GM23338 (cell line): ENCODE results near the gene ADGRL1. TPM values are rescaled to one million over a fixed set of nuclear protein-coding genes. Genes with fewer than 3 reads are reported as not detected.

Source experiments
- ATAC-seq: fragments of 200-7000 bp; cut with Tn5 transposase; 3 replicates; pipeline ENCODE4 v1.9.1; 2020
- DNase-seq: peaks from one replicate; pipeline ENCODE4 v3.0.0-alpha.2; 2015; ENCODE audit warnings: low spot score
- H2AFZ ChIP-seq: fragments of 200-600 bp; sonication (generic); 2 replicates; pipeline ENCODE4 v1.8.0; 2016; ENCODE audit warnings: antibody characterized with exemption, mild to moderate bottlenecking, moderate library complexity
- H3F3A ChIP-seq: fragments of 200-600 bp; sonication (generic); replicated peaks from 2 replicates; pipeline ENCODE4 v1.8.0; 2017; ENCODE audit warnings: antibody characterized with exemption, mixed run types, low read depth
- H3K27ac ChIP-seq: fragments of 200-600 bp; sonication (generic); 2 replicates; pipeline ENCODE4 v1.6.1; 2016; ENCODE audit warnings: low read depth
- H3K27me3 ChIP-seq: fragments of 200-600 bp; sonication (generic); 2 replicates; pipeline ENCODE4 v1.8.0; 2016; ENCODE audit warnings: mild to moderate bottlenecking, mixed run types, moderate library complexity; ENCODE audit not compliant: insufficient read depth
- H3K36me3 ChIP-seq: fragments of 200-600 bp; sonication (generic); 2 replicates; pipeline ENCODE4 v1.8.0; 2016; ENCODE audit warnings: mild to moderate bottlenecking; ENCODE audit not compliant: insufficient read depth
- H3K4me1 ChIP-seq: fragments of 200-600 bp; sonication (generic); 2 replicates; pipeline ENCODE4 v1.8.0; 2016; ENCODE audit warnings: mild to moderate bottlenecking, moderate library complexity; ENCODE audit not compliant: insufficient read depth
- H3K4me2 ChIP-seq: fragments of 200-600 bp; sonication (generic); 2 replicates; pipeline ENCODE4 v1.7.1; 2017; ENCODE audit warnings: mixed run types
- H3K4me3 ChIP-seq: fragments of 200-600 bp; sonication (generic); 2 replicates; pipeline ENCODE4 v1.6.1; 2016; ENCODE audit warnings: mixed run types
- H3K79me2 ChIP-seq: fragments of 200-600 bp; sonication (generic); replicated peaks from 2 replicates; pipeline ENCODE4 v1.8.0; 2017; ENCODE audit warnings: mild to moderate bottlenecking; ENCODE audit not compliant: insufficient read depth
- H3K9me2 ChIP-seq: fragments of 200-600 bp; sonication (generic); 2 replicates; pipeline ENCODE4 v1.8.0; 2017; ENCODE audit not compliant: insufficient read depth
- H4K20me1 ChIP-seq: fragments of 200-600 bp; sonication (generic); replicated peaks from 2 replicates; pipeline ENCODE4 v1.8.0; 2017; ENCODE audit warnings: mild to moderate bottlenecking; ENCODE audit not compliant: insufficient read depth
- H3K27ac Mint-ChIP-seq: 2 replicates; pipeline ENCODE4 v1.8.0; 2020; ENCODE audit warnings: inconsistent platforms, mild to moderate bottlenecking, moderate library complexity, mixed read lengths
- H3K27me3 Mint-ChIP-seq: 3 replicates; pipeline ENCODE4 v1.8.0; 2022; ENCODE audit warnings: low read depth, mild to moderate bottlenecking, moderate library complexity, mixed read lengths, inconsistent platforms; ENCODE audit not compliant: insufficient read depth, poor library complexity
- H3K36me3 Mint-ChIP-seq: 3 replicates; pipeline ENCODE4 v1.8.0; 2021; ENCODE audit warnings: low read depth, mild to moderate bottlenecking, inconsistent platforms, moderate library complexity, mixed read lengths
- H3K4me1 Mint-ChIP-seq: 3 replicates; pipeline ENCODE4 v1.8.0; 2020; ENCODE audit warnings: mild to moderate bottlenecking, inconsistent platforms, mixed read lengths
- H3K4me3 Mint-ChIP-seq: 3 replicates; pipeline ENCODE4 v1.8.0; 2021; ENCODE audit warnings: moderate library complexity, mild to moderate bottlenecking, inconsistent platforms, mixed read lengths
- H3K9me3 Mint-ChIP-seq: 3 replicates; pipeline ENCODE4 v1.8.0; 2020; ENCODE audit warnings: moderate library complexity, mild to moderate bottlenecking, inconsistent platforms, mixed read lengths
- CREB1 ChIP-seq: fragments of 250-450 bp; sonication (Bioruptor Pico); IDR thresholded peaks from 2 replicates; pipeline ENCODE4 v1.5.0; 2020; ENCODE audit warnings: low read depth, mild to moderate bottlenecking, moderate library complexity
- ETS1 ChIP-seq: IDR thresholded peaks from 2 replicates; pipeline ENCODE4 v1.6.1; 2016; ENCODE audit warnings: antibody characterized with exemption
- EZH2 ChIP-seq: fragments of 200-600 bp; sonication (generic); IDR thresholded peaks from one replicate; pipeline ENCODE4 v1.8.0; 2017; ENCODE audit warnings: antibody characterized with exemption, mild to moderate bottlenecking, low read depth; ENCODE audit not compliant: unreplicated experiment
- EZH2phosphoT487 ChIP-seq: fragments of 200-600 bp; sonication (generic); IDR thresholded peaks from one replicate; pipeline ENCODE4 v1.8.1; 2018; ENCODE audit warnings: antibody characterized with exemption; ENCODE audit not compliant: unreplicated experiment
- JUNB ChIP-seq: IDR thresholded peaks from one replicate; pipeline ENCODE4 v1.6.1; 2016; ENCODE audit warnings: antibody characterized with exemption; ENCODE audit not compliant: unreplicated experiment
- NANOG ChIP-seq: IDR thresholded peaks from 2 replicates; pipeline ENCODE4 v1.6.1; 2016; ENCODE audit warnings: antibody characterized with exemption, borderline replicate concordance
- POLR2AphosphoS5 ChIP-seq: IDR thresholded peaks from 2 replicates; pipeline ENCODE4 v1.6.1; 2016; ENCODE audit warnings: antibody characterized with exemption, low read depth
- REST ChIP-seq: IDR thresholded peaks from one replicate; pipeline ENCODE4 v1.6.1; 2018; ENCODE audit warnings: antibody characterized with exemption; ENCODE audit not compliant: unreplicated experiment
- STAT1 ChIP-seq: IDR thresholded peaks from one replicate; pipeline ENCODE4 v1.6.1; 2016; ENCODE audit warnings: antibody characterized with exemption; ENCODE audit not compliant: unreplicated experiment
- ZNF114 ChIP-seq: fragments of 250-450 bp; sonication (Bioruptor Pico); IDR thresholded peaks from 2 replicates; pipeline ENCODE4 v1.5.0; 2020; ENCODE audit warnings: mild to moderate bottlenecking, moderate library complexity
- ZNF331 ChIP-seq: fragments of 250-450 bp; sonication (Bioruptor Pico); IDR thresholded peaks from 2 replicates; pipeline ENCODE4 v1.5.0; 2020; ENCODE audit warnings: low read depth, mild to moderate bottlenecking, moderate library complexity
- ZNF462 ChIP-seq: fragments of 250-450 bp; sonication (Bioruptor Pico); IDR thresholded peaks from 2 replicates; pipeline ENCODE4 v1.5.0; 2020; ENCODE audit warnings: mild to moderate bottlenecking, moderate library complexity
- polyA plus RNA-seq: library from polyadenylated mRNA; unstranded; fragments of >200 nt; fragmentation: Nextera tagmentation; extraction: Ambion mirVana; gene quantifications from 2 replicates; pipeline ENCODE4 v1.2.1, GENCODE V29; 2016
- total RNA-seq: library from RNA; depleted of rRNA; stranded (reverse); fragments of >200 nt; shearing (Covaris generic); gene quantifications from 2 replicates; pipeline ENCODE4 v1.2.3, GENCODE V29; 2014
- TF ChIP-seq, protein P1 (sequence below), 2 experiments: fragments of 200-600 bp in 1 of 2; sonication (generic) in 1 of 2; conservative IDR thresholded peaks; 2 replicates each; pipeline versions ENCODE4 v1.5.1 to v1.6.1; 2016 to 2017; ENCODE audit warnings: antibody characterized with exemption in 2 of 2, low read depth in 2 of 2, mild to moderate bottlenecking in 2 of 2, moderate library complexity in 1 of 2

Gene ADGRL1
- total and polyA plus RNA-seq, 2 experiments from 2014 or later: 20.6 to 100 TPM

DNA sequence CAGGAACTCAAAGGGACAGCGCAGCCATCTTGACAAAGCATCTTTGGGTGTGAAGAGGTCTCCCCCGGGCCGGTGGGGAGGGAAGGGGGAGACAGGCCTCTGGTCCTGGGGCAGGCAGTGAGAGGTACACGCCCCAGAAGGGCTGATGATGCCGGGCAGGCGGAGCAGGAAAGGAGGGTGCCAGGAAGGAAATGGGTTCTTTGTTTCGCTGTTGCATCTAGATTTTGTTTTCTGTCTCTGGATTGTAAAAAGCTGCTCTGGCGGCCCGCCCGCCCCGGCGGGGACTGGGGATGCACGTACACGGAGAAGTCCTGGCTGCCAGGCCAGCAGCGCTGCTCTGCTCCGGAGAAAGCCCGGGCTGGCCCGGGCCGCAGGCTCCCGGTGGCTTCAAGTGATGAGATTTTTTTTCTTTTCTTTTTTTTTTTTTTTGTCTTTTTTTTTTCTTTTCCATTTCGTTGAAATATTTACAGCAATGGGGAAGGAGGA is 56.4 kb downstream of the ADGRL1 start:
- H2AFZ ChIP-seq: no peak overlapping the region
- H3K27me3 Mint-ChIP-seq: peaks cover 21% of the 10 kb centered on the region
- H3K27me3 ChIP-seq: no peaks in the 10 kb centered on the region
- peaks cover 6% of the 10 kb centered on the region; the same call in 1 of the 2 replicates for H3K36me3 ChIP-seq
- H3K9me2 ChIP-seq: no peaks in the 10 kb centered on the region
- peaks cover 24% of the 10 kb centered on the region for H3K36me3 Mint-ChIP-seq
- peaks cover 9% of the 10 kb centered on the region for H4K20me1 ChIP-seq
- ATAC-seq (peak; percentile 10), DNase-seq (peak; percentile 28)
- H3K4me3 ChIP-seq: peak overlapping the region; percentile 26; the same call in 1 of the 2 replicates
- H3F3A ChIP-seq: peaks cover 16% of the 10 kb centered on the region; the same call in 1 of the 2 replicates
- peak overlapping the region; percentile 86; the same call in 1 of the 2 replicates for H3K27ac ChIP-seq
- H3K4me1 ChIP-seq: peaks cover 26% of the 10 kb centered on the region; the same call in 1 of the 2 replicates
- TF ChIP-seq JUNB: no peak
- no peak for TF ChIP-seq NANOG
- TF ChIP-seq POLR2AphosphoS5: no peak
- no peak for TF ChIP-seq CREB1 (CRISPR knock-in tag)
- no peak for TF ChIP-seq EZH2
- TF ChIP-seq ETS1: no peak
- no peak for TF ChIP-seq ZNF462 (CRISPR knock-in tag)
- TF ChIP-seq, protein P1, sequence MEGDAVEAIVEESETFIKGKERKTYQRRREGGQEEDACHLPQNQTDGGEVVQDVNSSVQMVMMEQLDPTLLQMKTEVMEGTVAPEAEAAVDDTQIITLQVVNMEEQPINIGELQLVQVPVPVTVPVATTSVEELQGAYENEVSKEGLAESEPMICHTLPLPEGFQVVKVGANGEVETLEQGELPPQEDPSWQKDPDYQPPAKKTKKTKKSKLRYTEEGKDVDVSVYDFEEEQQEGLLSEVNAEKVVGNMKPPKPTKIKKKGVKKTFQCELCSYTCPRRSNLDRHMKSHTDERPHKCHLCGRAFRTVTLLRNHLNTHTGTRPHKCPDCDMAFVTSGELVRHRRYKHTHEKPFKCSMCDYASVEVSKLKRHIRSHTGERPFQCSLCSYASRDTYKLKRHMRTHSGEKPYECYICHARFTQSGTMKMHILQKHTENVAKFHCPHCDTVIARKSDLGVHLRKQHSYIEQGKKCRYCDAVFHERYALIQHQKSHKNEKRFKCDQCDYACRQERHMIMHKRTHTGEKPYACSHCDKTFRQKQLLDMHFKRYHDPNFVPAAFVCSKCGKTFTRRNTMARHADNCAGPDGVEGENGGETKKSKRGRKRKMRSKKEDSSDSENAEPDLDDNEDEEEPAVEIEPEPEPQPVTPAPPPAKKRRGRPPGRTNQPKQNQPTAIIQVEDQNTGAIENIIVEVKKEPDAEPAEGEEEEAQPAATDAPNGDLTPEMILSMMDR (conservative IDR thresholded peaks at IDR 0.05; ENCODE audit: low read depth in 2 of 2): no peak
- TF ChIP-seq ZNF331 (CRISPR knock-in tag): no peak
- TF ChIP-seq REST: no peak
- no peak for TF ChIP-seq STAT1
- TF ChIP-seq EZH2phosphoT487: no peak
- no peak for TF ChIP-seq ZNF114 (CRISPR knock-in tag)
- H3K79me2 ChIP-seq: no peaks in the 10 kb centered on the region
- peaks cover 35% of the 10 kb centered on the region for H3K4me1 Mint-ChIP-seq
- H3K4me3 Mint-ChIP-seq: no peak overlapping the region; the same call in 2 of the 3 replicates
- H3K9me3 Mint-ChIP-seq: peaks cover 3% of the 10 kb centered on the region; the same call in 1 of the 3 replicates
- H3K4me2 ChIP-seq: peak overlapping the region; percentile 43; the same call in 1 of the 2 replicates
- peak overlapping the region; percentile 70; the same call in 1 of the 2 replicates for H3K27ac Mint-ChIP-seq
